Activated T-cell treated with anti-CD3 and anti-CD28 coated beads, Interleukin-2, amount 50 U/mL, for 1 hour (primary cell): ENCODE measurements around the gene CEPT1.
"Not testable (repeated sequence)": the region's sequence is repeated elsewhere in the genome, so short reads cannot be mapped to it uniquely, and the experiment has no call there.

Experiments used
- DNase-seq: peaks from one replicate; pipeline ENCODE4 v3.0.0-alpha.2; 2020

CEPT1 gene

GRCh38 chr1:111212634-111213335 lies 72.8 kb downstream of the CEPT1 start:
- no peak for DNase-seq

- DNase-seq: no peak
Measured at GRCh38 chr1:111213412-111213811, 73.4 kb downstream of the CEPT1 start.

- peak; percentile 51 for DNase-seq
Measured at GRCh38 chr1:111214074-111214801, 74.2 kb downstream of the CEPT1 start.

DNA sequence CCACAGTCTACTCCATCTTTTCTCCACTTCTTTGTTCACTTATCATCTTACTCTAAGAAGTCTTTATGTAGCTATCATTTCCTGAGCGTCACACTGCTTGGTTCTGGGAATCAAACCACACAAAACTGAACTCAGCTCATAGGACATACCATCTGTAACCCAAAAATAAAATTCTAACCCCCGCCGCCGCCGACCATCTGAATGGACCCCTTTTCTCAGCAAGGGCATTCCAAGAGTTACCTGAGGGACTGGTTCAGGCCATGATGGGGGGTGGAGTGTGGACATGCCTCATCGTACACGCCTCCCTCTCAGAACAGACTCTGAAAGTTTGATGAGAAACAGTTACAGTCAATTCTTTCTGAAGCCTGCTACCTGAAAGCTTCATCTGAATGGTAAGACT lies 74.9 kb downstream of the CEPT1 start:
- DNase-seq: peak; percentile 78

- DNase-seq: not testable (repeated sequence)
Measured at GRCh38 chr1:111215285-111215684, 75.3 kb downstream of the CEPT1 start.

DNA sequence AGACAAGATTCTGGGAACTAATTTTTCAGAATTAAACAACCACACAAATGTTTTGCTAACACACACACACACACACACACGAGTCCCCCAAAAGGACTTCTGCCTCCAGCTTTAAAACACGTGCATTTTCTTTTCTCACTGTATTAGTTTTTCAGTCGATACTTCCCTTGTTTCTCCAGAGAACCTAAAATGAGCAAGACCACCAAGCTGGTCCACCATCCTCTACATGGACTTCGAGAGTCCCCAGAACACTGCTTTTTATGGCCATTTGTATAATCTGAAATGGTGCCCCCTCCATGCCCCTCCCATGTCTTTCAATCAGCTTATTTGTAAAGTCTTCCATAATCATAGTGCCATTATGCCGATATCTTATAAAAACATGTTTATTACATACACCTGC lies 76.7 kb downstream of the CEPT1 start:
- no peak for DNase-seq

- no peak for DNase-seq
Measured at GRCh38 chr1:111217183-111217910, 77.3 kb downstream of the CEPT1 start.

GRCh38 chr1:111218701-111219556 lies 78.9 kb downstream of the CEPT1 start:
- DNase-seq: no peak

DNA sequence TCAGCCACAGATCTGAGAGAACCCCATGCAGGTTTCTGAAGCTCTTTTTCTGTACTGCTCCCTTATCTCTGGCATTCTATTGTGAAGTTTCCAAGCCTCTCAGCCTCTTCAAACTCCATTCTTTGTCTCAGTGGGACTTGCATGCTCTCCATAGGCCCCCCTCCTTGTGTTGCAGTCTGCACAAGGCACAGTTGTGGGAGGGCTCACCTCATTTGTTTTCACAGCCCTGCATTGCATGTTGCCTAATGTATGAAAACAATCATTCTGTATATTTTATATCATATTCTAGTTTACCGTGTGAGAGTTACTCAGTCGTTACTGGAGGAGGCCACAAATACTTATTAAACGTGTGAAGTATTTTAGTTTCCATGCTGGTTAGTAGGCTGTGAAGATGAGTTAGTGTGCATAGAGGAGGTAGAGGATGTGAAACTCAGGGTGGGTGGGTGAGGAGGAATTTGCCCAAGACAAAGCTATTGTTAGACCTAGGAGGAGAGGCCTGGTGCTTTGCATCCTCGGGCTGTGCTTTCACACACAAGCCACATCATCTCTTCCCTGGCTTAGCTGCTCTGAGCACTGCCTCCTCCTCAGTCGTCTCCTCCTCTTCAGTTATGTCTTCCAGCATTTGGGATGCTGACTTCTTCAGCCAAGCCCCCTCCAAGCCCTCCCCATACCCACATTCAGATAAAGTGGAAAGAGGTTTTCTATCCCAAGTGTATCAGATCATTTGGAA lies 79.7 kb downstream of the CEPT1 start:
- DNase-seq: peak; percentile 26

GRCh38 chr1:111220302-111220890 lies 80.4 kb downstream of the CEPT1 start:
- no peak for DNase-seq

GRCh38 chr1:111221276-111221632 lies 81.2 kb downstream of the CEPT1 start:
- no peak for DNase-seq

DNA sequence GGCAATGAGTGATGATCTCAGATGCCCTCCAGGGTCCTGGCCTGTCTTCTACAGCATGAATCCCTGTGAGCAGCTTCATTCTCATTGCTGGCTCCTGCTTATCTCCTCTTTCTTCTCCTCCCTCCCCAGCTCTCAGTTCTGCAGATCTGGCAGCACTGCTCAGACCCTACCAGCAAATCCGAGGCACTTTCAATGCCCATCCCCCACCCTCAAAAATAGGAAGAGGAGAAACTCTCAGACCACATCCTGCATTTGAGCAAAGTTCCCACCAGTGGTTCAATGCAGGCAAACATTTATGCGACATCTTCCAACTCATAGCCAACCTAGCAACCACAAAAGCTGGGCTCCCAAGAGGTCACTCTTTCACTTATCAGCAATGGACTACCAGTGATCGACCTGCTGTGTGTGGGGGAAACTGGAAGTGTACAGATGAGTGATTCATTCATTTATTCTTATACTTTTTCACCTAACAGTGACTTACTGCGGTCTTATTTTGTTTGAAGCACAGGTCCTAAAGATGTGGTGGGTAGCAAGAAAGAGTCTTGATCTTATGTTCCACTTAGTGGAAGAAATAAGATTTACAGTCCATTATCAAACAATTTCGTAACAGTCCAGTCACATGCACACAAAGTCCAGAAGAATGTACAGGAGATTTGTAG lies 81.7 kb downstream of the CEPT1 start:
- DNase-seq: peak; percentile 57

DNA sequence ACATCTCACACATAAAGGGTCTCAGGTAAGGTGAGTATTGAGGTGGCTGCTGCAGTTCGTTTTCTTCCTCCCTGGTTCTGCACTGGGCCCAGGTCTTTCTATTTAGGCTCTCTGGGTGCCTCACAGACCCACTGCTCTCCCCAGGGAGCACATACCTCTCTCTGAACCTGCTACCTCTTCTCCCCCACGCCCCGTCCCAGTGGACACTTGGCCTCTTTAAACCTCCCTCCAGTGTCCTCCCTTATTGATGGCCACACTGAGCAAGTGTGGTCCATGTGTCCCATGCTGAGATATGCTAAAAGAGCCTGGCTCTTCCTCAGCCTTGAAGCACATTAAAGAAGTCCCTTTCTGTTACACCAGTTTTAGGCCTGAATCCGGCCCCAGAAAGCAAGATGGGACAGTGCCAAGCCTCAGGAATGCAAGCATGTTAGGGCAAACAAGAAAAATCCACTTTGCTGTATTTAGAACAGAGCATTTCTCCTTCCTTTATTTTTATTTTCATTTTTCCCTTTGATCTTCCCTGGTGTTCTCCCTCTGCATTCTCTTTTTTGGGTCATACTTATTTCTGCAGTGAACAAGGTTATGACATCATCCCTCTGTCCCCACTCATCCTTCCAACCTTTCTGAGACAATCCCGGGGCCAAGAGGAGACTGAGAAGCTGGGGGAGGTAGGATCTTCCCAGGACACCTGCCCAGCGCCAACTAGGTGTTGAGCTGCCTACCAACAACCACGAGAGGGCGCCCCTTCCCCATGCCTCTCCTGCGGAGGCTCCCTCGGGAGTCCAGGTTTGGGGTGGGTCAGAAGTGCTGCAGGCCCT lies 82.5 kb downstream of the CEPT1 start:
- DNase-seq: peak; percentile 83

DNA sequence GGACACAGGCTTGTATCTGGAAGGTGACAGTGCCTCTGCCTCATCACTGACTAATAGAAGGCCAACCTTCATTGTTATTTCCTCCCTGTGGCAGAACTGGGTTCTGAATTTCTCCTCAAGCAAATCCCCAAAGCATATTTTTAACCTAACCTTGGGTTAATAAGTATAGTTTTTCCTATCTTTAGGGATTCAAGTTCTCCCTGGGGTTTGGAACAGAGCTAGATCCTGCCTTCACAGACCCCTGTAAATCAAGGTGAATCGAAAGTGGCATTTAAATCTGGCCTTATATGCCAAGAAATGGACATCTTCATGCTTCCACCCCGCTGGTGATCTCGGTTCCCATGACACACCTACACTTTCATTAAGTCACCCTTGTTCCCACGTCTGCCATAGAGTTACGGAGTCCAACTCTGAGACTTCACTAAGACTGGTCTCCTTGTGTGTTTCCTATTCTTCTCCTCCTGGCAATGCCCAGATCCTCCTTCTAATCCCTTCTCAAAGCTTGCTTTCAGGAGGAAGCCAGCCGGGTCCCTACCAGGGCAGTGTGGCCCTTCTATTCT lies 83.2 kb downstream of the CEPT1 start:
- DNase-seq: no peak

GRCh38 chr1:111225091-111225490 lies 85.1 kb downstream of the CEPT1 start:
- no peak for DNase-seq

DNA sequence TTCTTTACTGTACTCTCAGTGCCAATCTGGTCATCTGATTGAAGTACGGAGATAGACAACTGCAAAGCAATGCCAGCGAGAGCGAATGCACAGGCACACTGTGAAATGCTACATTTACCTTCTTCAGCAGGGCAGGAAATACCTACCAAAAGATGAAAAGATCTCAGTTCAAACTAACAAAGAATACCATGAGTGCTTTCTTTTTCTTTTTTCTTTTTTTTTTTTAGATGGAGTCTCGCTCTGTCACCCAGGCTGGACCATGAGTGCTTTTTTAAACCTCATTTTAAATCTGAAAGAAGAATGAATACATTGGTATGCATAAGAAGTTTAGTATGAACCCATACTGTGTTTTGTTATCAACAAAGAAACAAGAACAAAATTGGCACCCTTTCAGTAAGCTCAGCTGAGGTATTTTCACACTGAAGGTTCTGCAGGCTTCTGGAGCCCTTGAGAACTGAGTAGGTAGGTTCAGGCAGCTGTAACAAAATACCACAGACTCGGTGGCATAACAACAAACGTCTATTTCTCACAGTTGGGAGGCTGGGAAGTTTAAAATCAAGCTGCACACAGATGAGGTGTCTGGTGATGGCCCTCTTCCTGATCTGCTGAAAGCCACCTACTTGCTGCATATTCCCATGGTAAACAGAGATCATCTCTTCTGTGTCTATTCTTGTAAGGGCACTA lies 85.8 kb downstream of the CEPT1 start:
- peak; percentile 45 for DNase-seq

GRCh38 chr1:111227434-111227833 lies 87.4 kb downstream of the CEPT1 start, which contains the start of gene CHI3L2:
CHI3L2 (plus strand) TSS chr1:111227713; CDS start chr1:111227730, 17 bp downstream.
- DNase-seq: no peak

DNA sequence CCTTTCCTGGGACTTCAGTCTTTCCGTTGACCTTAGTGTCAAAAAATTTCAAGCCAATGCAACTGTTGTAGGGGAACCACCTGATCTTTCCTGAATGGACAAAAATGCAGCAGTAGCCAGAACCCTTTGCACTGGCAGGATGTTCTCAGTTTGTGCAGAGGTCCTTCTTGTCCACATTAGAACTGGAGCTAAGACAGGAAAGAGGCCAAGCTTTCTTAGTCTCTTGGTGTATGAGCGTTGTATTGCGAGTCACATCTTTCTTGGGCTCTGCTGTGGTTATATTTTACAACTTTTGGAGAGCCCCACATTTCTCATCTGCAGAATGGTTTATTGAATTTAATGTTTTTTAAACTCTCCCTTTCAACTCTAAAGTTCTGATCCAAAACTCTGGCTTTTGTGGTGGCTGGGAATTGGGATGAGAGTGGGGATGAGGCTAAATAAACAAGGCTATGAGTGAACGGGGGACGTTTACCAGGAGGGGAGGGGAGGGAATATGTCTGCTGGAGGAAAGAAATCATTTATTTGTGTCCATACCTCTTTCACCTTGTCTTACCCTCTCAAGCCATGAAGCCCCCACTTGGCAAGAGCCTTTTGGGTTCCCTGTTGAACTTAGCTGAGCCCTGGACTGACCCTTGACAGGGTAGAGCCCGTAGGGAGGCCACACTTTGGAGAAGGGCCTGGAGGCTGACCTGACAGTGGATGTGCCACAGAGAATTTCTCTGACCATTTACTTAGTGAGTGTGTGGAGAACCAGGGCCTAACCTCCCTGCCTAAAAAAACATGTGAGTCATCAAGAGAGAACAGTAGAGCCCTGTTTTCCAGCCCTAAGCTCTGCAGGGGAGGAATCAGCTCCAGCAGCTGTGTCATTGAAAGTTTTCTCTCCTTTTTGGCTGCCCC lies 88.1 kb downstream of the CEPT1 start:
- peak; percentile 28 for DNase-seq
